TTC549 (cell line): ENCODE results near the gene TOMM40L.
"Not testable (repeated sequence)": the region's sequence is repeated elsewhere in the genome, so short reads cannot be mapped to it uniquely, and the experiment has no call there.

Source experiments
- FAIRE-seq: peaks from 2 replicates; lab custom pipeline; 2012; peaks lifted over from hg19 to GRCh38; lab: Jason Lieb, UNC

The TOMM40L gene

GRCh38 chr1:161257109-161257508 is 31.2 kb downstream of the TOMM40L start:
- FAIRE-seq: not testable (repeated sequence)

- no peak for FAIRE-seq
These were observed 32.8 kb downstream of the TOMM40L start, which contains the start of gene PCP4L1 for GRCh38 chr1:161258439-161259344. PCP4L1 (plus strand) TSS chr1:161258745; CDS start chr1:161258975, 230 bp downstream.

- no peak for FAIRE-seq
These were observed 33.5 kb downstream of the TOMM40L start for GRCh38 chr1:161259345-161259702.

- FAIRE-seq: no peak
These were observed 33.9 kb downstream of the TOMM40L start for GRCh38 chr1:161259765-161260164.

- FAIRE-seq: no peak
These were observed 34.8 kb downstream of the TOMM40L start for GRCh38 chr1:161260376-161261260.

- FAIRE-seq: no peak
These were observed 35.7 kb downstream of the TOMM40L start for GRCh38 chr1:161261261-161262235.

GRCh38 chr1:161265305-161265704 is 39.4 kb downstream of the TOMM40L start:
- no peak for FAIRE-seq

- no peak for FAIRE-seq
These were observed 40.3 kb downstream of the TOMM40L start for GRCh38 chr1:161266202-161266601.

- FAIRE-seq: no peak
These were observed 41.0 kb downstream of the TOMM40L start for GRCh38 chr1:161266836-161267235.

GRCh38 chr1:161267321-161267720 is 41.5 kb downstream of the TOMM40L start:
- FAIRE-seq: no peak

GRCh38 chr1:161273402-161273801 is 47.5 kb downstream of the TOMM40L start:
- no peak for FAIRE-seq

- no peak for FAIRE-seq
These were observed 49.0 kb downstream of the TOMM40L start for GRCh38 chr1:161274874-161275273.
